CD4-positive, alpha-beta memory T cell (primary cell): ENCODE data around the gene ATP5F1D. TPM values are rescaled to one million over a fixed set of nuclear protein-coding genes. Genes with fewer than 3 reads are reported as not detected.

Experiments
- CTCF ChIA-PET: fragments of 350-600 bp; sonication (Branson Sonifier 250); formaldehyde crosslinking; loops from one replicate; lab custom pipeline; 2021; ENCODE audit warnings: inconsistent platforms; ENCODE audit not compliant: partially characterized antibody; lab: Charles Lee
- POLR2A ChIA-PET: fragments of 350-600 bp; sonication (Branson Sonifier 250); formaldehyde crosslinking; loops from one replicate; lab custom pipeline; 2021; ENCODE audit not compliant: partially characterized antibody; lab: Charles Lee
- DNase-seq, 5 donors: peaks; one replicate each; pipeline versions ENCODE4 v3.0.0 to v3.0.0-alpha.2; 2020 to 2022; ENCODE audit warnings: mixed read lengths in 1 of 5
- H3K27ac ChIP-seq: one replicate; pipeline ENCODE4 v1.7.0; 2013; ENCODE audit warnings: low read depth, low read length
- H3K27me3 ChIP-seq: 2 replicates; pipeline ENCODE4 v1.7.0; 2013; ENCODE audit warnings: mild to moderate bottlenecking, low read length, moderate library complexity; ENCODE audit not compliant: insufficient read depth
- H3K36me3 ChIP-seq: 2 replicates; pipeline ENCODE4 v1.7.0; 2013; ENCODE audit warnings: mild to moderate bottlenecking, low read length, moderate library complexity; ENCODE audit not compliant: insufficient read depth
- H3K4me1 ChIP-seq: 2 replicates; pipeline ENCODE4 v1.7.0; 2013; ENCODE audit warnings: mild to moderate bottlenecking, low read length, moderate library complexity; ENCODE audit not compliant: insufficient read depth
- H3K4me3 ChIP-seq, 2 donors: one replicate each; pipeline ENCODE4 v1.7.0; 2013; ENCODE audit warnings: low read length in 2 of 2, mild to moderate bottlenecking in 1 of 2
- H3K9me3 ChIP-seq, 2 donors: one replicate each; pipeline ENCODE4 v1.7.0; 2013; ENCODE audit warnings: low read length in 2 of 2, control low read depth in 1 of 2; ENCODE audit not compliant: control insufficient read depth in 1 of 2
- H3K27ac Mint-ChIP-seq, 7 donors: one replicate each; pipeline ENCODE4 v1.8.0; 2020 to 2021; ENCODE audit warnings: mixed read lengths in 7 of 7, mild to moderate bottlenecking in 6 of 7, inconsistent platforms in 3 of 7, moderate library complexity in 3 of 7
- H3K27me3 Mint-ChIP-seq, 2 donors: one replicate each; pipeline ENCODE4 v1.8.0; 2020 to 2021; ENCODE audit warnings: mixed read lengths in 2 of 2
- H3K36me3 Mint-ChIP-seq, 2 donors: one replicate each; pipeline ENCODE4 v1.8.0; 2020 to 2021; ENCODE audit warnings: mixed read lengths in 2 of 2, inconsistent platforms in 1 of 2, mild to moderate bottlenecking in 1 of 2
- H3K4me1 Mint-ChIP-seq, 4 donors: one replicate each; pipeline ENCODE4 v1.8.0; 2020 to 2021; ENCODE audit warnings: mixed read lengths in 4 of 4, mild to moderate bottlenecking in 1 of 4
- H3K4me3 Mint-ChIP-seq, 8 donors: one replicate each; pipeline ENCODE4 v1.8.0; 2020 to 2021; ENCODE audit warnings: mixed read lengths in 8 of 8, mild to moderate bottlenecking in 7 of 8, moderate library complexity in 6 of 8, inconsistent platforms in 3 of 8
- H3K9me3 Mint-ChIP-seq, 8 donors: one replicate each; pipeline ENCODE4 v1.8.0; 2020 to 2021; ENCODE audit warnings: mixed read lengths in 8 of 8, mild to moderate bottlenecking in 5 of 8, inconsistent platforms in 3 of 8, moderate library complexity in 1 of 8
- intact Hi-C: fragments of 100-400 bp; cut with micrococcal nuclease; formaldehyde crosslinking; loops from one replicate; pipeline ENCODE4 v1.15.1; 2023
- polyA plus RNA-seq, 2 donors: library from polyadenylated mRNA; unstranded; fragments of 300-500 nt; fragmentation: Illumina TruSeq; gene quantifications; one replicate each; pipeline ENCODE4 v1.2.3, GENCODE V29; 2021
- total RNA-seq, 2 experiments: library from RNA; stranded (reverse); gene quantifications; one replicate each; pipeline ENCODE4 v1.2.3, GENCODE V29; 2021

The ATP5F1D gene
- total and polyA plus RNA-seq, 4 experiments from 2014 or later = 105 to 243 (median 120) TPM

DNA sequence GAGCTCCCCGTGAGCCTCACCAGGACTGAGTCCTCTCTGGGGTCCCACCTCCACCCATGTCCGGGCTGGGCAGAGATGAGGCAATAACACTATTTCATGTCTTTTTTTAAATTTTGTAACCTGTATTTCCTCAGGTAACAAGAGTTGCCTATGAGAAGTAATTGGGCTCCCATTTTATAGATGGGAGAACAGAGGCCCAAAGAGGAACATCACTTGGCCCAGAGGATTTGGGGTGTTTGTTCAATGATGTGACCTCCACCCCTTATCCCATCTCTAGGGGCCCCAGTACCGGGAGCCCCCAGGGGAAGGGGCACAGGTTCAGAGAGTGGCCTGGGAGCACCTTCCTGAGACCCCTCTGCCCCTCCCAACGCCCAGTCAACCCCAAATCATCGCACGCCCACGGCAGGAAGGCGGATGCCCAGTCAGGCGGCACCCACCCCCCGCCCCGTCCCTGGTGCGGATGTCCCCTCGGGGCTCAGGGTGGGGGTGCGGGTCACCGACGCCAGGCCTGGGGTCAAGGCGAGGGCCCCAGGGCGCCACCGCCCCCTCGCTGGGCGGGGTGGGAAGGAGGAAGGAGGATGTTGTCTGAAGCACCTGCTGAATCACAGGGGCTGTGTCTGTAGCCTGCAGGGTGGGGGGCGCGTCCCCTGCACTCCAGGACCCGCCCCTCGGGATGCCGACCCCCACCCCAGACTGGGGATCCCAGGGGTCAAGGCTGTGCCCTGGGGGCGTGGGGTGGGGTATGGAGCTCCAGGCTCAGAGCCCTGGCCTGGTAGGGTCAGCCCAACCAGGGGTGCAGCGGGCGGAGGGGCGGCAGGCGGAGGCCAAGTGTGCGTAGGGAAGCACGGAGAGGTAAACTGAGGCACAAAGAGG is 18.6 kb downstream of the ATP5F1D start:
- H3K4me1 Mint-ChIP-seq = peaks cover 26 to 59% (median 42%) of the 10 kb centered on the region in 4 donors
- Histone ChIP-seq H3K27ac (peak overlapping the region; percentile 87), H3K4me3 (peak overlapping the region; percentile 17 to 78), H3K9me3 (no peaks in the 10 kb centered on the region), H3K27me3 (no peaks in the 10 kb centered on the region), H3K4me1 (peaks cover 75% of the 10 kb centered on the region), H3K36me3 (peaks cover 18% of the 10 kb centered on the region)
- DNase-seq = peak in 4 of 5 donors; percentile 38 to 72 (median 53)
- ChIA-PET POLR2A (interaction anchor here (0.8 to 12.0 kb wide), 15 partner anchors 7 to 232 kb away, joined by 3 to 650 read pairs (median 6); partner anchors contain the start of genes ARHGAP45, ATP5F1D, CBARP and CIRBP), CTCF (interaction anchor here (1.9 to 10.8 kb wide), 2 partner anchors 15 to 19 kb away, joined by 4 to 364 read pairs; partner anchors contain the start of gene ATP5F1D)
- intact Hi-C loops = loop anchor here (1.0 kb wide), 2 partner anchors 9 to 11 kb away; partner anchors contain the start of gene CIRBP
- peak overlapping the region; percentile 88 to 93 (median 90) for H3K4me3 Mint-ChIP-seq
- H3K9me3 Mint-ChIP-seq = no peaks in the 10 kb centered on the region
- H3K27me3 Mint-ChIP-seq = peaks cover 0 to 3% of the 10 kb centered on the region in 2 donors
- H3K27ac Mint-ChIP-seq = peak overlapping the region; percentile 95 to 99 (median 99)
- H3K36me3 Mint-ChIP-seq = peaks cover 10 to 20% of the 10 kb centered on the region in 2 donors

DNA sequence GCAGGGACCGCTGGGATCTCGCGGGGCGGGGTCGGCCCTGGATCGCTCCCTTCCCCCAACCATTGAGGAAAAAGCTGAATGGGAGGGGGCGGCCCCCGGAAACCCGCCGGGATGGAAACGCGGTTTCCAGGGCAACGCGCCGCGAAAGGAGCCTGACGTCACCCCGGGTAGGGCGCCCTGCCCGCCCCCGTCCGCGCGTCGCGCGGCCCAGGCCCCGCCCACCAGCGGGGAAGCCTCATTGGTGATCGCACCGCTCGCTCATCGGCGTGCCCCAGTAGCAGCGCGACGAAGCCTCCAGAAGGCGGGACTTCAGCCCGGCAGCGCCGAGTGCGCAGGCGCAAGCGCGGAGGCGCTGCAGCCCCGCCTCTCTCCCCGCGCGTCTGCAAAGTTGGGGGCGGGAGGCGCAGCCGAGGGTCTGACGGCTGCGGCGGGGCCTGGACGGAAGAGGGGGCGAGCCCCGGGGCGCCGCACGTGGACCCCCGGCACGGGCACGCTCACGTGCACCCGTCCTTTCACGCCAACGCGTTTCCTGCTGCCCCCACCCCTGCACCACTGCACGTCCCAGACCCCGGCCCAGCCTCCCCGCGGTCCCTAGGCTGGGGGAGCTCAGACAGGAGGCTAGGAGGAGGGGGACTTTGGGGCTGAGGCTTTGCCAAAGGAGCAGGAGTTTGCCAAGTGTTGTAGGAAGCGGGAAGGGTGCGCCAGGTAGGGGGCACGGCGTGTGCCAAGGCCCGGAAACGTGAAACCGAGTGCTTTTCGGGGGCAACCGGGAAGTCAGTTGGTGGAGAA is 19.4 kb downstream of the ATP5F1D start:
- peaks cover 9% of the 10 kb centered on the region for H3K36me3 ChIP-seq
- no peaks in the 10 kb centered on the region for H3K27me3 ChIP-seq
- H3K9me3 ChIP-seq = no peaks in the 10 kb centered on the region
- peak overlapping the region; percentile 95 to 99 (median 99) for H3K27ac Mint-ChIP-seq
- H3K4me1 ChIP-seq = peaks cover 70% of the 10 kb centered on the region
- CTCF ChIA-PET = interaction anchor here (1.5 to 10.8 kb wide), 3 partner anchors 8 to 20 kb away, joined by 4 to 364 read pairs (median 5); partner anchors contain the start of gene ATP5F1D
- peaks cover 0 to 3% of the 10 kb centered on the region in 2 donors for H3K27me3 Mint-ChIP-seq
- peak overlapping the region; percentile 87 for H3K27ac ChIP-seq
- POLR2A ChIA-PET = interaction anchor here (0.8 to 12.0 kb wide), 11 partner anchors 6 to 463 kb away, joined by 3 to 650 read pairs (median 8); partner anchors contain the start of genes ARHGAP45, ATP5F1D, CBARP and CIRBP
- peak; percentile 96 to 97 (median 97) for DNase-seq
- peaks cover 29 to 65% (median 44%) of the 10 kb centered on the region in 4 donors for H3K4me1 Mint-ChIP-seq
- peaks cover 9 to 20% of the 10 kb centered on the region in 2 donors for H3K36me3 Mint-ChIP-seq
- H3K4me3 ChIP-seq = peak overlapping the region; percentile 78
- intact Hi-C loops = no loop called here
- H3K9me3 Mint-ChIP-seq = no peaks in the 10 kb centered on the region
- H3K4me3 Mint-ChIP-seq = peak overlapping the region; percentile 85 to 93 (median 91)

DNA sequence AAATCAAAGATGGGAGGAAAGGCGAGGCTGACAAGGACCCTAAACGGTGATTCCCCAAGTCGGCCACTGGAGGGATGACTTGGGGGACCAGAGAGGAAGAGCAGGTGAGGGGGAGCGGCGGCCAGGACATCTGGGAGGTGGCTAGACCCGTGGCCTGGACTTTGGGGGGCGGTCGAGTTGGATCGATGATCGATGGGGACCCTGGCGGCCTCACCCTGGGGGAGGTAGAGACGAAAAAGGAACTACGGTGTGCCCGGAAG is 19.9 kb downstream of the ATP5F1D start:
- Histone ChIP-seq H3K36me3 (peaks cover 6% of the 10 kb centered on the region), H3K27me3 (no peaks in the 10 kb centered on the region), H3K9me3 (no peaks in the 10 kb centered on the region), H3K4me3 (peak overlapping the region; percentile 78), H3K4me1 (peaks cover 70% of the 10 kb centered on the region), H3K27ac (peak overlapping the region; percentile 87)
- ChIA-PET POLR2A (interaction anchor here (1.1 to 12.0 kb wide), 8 partner anchors 5 to 464 kb away, joined by 3 to 650 read pairs (median 11); partner anchors contain the start of genes ATP5F1D, CBARP, CIRBP and FAM174C), CTCF (interaction anchor here (1.5 to 10.8 kb wide), 3 partner anchors 9 to 21 kb away, joined by 4 to 364 read pairs (median 5); partner anchors contain the start of gene ATP5F1D)
- Mint-ChIP-seq H3K36me3 (peaks cover 7 to 18% of the 10 kb centered on the region in 2 donors), H3K4me3 (peak overlapping the region; percentile 85 to 93 (median 91)), H3K27ac (peak overlapping the region; percentile 95 to 99 (median 99)), H3K27me3 (peaks cover 0 to 3% of the 10 kb centered on the region in 2 donors), H3K9me3 (no peaks in the 10 kb centered on the region), H3K4me1 (peaks cover 29 to 68% (median 44%) of the 10 kb centered on the region in 4 donors)
- DNase-seq = no peak
- intact Hi-C loops = no loop called here

DNA sequence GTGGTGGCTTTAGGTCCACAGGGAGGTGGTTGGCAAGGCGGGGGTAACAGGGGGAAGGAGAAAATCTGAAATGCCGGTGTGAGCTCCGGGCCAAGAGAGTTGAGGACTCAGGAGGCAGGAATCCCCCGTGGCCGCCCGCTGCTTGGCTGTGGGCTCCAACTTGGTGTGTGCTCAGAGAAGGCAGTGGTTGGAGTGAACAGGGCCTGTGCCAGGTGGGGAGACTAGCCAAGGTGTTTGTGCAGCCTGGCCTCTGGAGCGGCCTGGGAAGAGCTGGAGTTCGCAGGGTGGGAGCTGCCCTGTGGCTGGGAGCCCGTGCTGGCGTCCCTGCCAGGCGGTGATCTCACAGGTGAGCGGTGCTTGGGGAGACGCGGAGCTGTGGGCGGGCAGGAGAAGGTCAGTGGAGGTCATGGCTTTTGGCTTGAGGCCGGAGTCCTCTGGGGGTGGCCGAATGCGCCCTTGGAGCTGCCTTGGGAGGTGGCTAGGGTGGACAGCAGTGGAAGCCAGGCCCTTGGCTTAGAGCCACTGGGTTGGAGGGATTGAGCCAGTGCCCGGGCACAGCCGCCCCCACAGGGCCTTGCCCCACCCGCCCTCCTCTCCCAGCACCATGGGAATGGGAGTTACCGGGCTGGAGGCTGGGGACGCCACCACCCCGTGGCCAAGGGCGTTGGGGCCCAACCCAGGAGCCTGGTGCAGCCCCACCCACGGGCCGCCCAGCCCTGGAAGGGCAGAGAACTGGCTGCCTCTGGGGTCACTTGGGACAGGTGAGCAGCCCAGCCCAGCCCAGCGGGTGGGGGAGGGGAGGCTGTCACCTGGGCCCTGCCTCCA is 20.5 kb downstream of the ATP5F1D start:
- H3K4me1 Mint-ChIP-seq = peaks cover 29 to 68% (median 43%) of the 10 kb centered on the region in 4 donors
- Histone ChIP-seq H3K27ac (peak overlapping the region; percentile 87), H3K9me3 (no peaks in the 10 kb centered on the region), H3K4me1 (peaks cover 66% of the 10 kb centered on the region), H3K27me3 (no peaks in the 10 kb centered on the region), H3K4me3 (peak overlapping the region; percentile 78), H3K36me3 (peaks cover under 1% of the 10 kb centered on the region)
- CTCF ChIA-PET = interaction anchor here (0.9 to 10.8 kb wide), 4 partner anchors 9 to 21 kb away, joined by 4 to 364 read pairs (median 4); partner anchors contain the start of gene ATP5F1D
- H3K9me3 Mint-ChIP-seq = no peaks in the 10 kb centered on the region
- H3K27ac Mint-ChIP-seq = peak overlapping the region; percentile 95 to 99 (median 99)
- peaks cover 7 to 17% of the 10 kb centered on the region in 2 donors for H3K36me3 Mint-ChIP-seq
- H3K27me3 Mint-ChIP-seq = peaks cover 0 to 3% of the 10 kb centered on the region in 2 donors
- peak in 3 of 5 donors; percentile 44 to 79 (median 49) for DNase-seq
- peak overlapping the region; percentile 85 to 93 (median 91) for H3K4me3 Mint-ChIP-seq
- POLR2A ChIA-PET = interaction anchor here (0.6 to 12.0 kb wide), 10 partner anchors 5 to 464 kb away, joined by 3 to 650 read pairs (median 8); partner anchors contain the start of genes ATP5F1D, CBARP, CIRBP and FAM174C
- intact Hi-C loops = no loop called here

DNA sequence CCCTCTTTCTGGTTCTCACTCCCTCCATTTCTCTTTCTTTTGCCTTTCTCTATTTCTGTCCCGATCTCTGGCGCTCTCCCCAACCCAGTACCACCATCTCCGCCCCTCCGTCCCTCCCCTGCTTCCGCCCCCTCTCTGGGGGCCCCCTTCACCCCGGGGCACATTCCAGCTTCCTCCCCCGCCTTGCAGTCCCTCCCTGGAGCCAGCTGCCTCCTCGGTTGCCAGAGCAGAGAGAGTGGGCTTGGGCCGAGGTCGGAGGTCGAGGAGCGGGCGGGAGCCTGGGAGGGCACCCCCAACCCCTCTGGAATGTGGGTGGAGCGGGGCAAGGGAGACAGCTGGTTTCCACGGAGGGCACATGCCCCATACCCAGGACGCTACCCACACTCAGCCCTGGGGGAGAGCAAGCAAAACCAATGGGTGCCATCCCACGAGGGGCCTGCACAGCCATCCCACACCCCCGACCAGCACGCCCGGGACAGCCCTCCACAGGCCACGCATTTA is 21.1 kb downstream of the ATP5F1D start:
- Histone ChIP-seq H3K27ac (peak overlapping the region; percentile 87), H3K9me3 (no peaks in the 10 kb centered on the region), H3K4me3 (no peak overlapping the region), H3K27me3 (no peaks in the 10 kb centered on the region), H3K36me3 (no peaks in the 10 kb centered on the region), H3K4me1 (peaks cover 67% of the 10 kb centered on the region)
- ChIA-PET POLR2A (interaction anchor here (1.3 to 12.0 kb wide), 4 partner anchors 9 to 20 kb away, joined by 5 to 650 read pairs (median 44); partner anchors contain the start of genes ATP5F1D, CBARP and FAM174C), CTCF (interaction anchor here (0.9 to 10.8 kb wide), 3 partner anchors 18 to 68 kb away, joined by 4 to 364 read pairs (median 4); no protein-coding TSS in a partner anchor)
- H3K4me1 Mint-ChIP-seq = peaks cover 28 to 68% (median 44%) of the 10 kb centered on the region in 4 donors
- peaks cover 2 to 13% of the 10 kb centered on the region in 2 donors for H3K36me3 Mint-ChIP-seq
- H3K27ac Mint-ChIP-seq = peak overlapping the region in 5 of 7 donors; percentile 52 to 85 (median 79)
- DNase-seq = no peak
- peak overlapping the region in 4 of 8 donors; percentile 38 to 77 (median 40) for H3K4me3 Mint-ChIP-seq
- no peaks in the 10 kb centered on the region for H3K9me3 Mint-ChIP-seq
- H3K27me3 Mint-ChIP-seq = peaks cover 0 to 3% of the 10 kb centered on the region in 2 donors
- intact Hi-C loops = no loop called here
